Activated naive CD8-positive, alpha-beta T cell (primary cell): ENCODE data around the gene PWWP2B.

Source experiments
- H3K27ac Mint-ChIP-seq: one replicate; pipeline ENCODE4 v1.8.0; 2021; ENCODE audit warnings: mixed read lengths
- H3K27me3 Mint-ChIP-seq: one replicate; pipeline ENCODE4 v1.8.0; 2021; ENCODE audit warnings: mixed read lengths
- H3K36me3 Mint-ChIP-seq: one replicate; pipeline ENCODE4 v1.8.0; 2021; ENCODE audit warnings: mixed read lengths
- H3K4me1 Mint-ChIP-seq: one replicate; pipeline ENCODE4 v1.8.0; 2021; ENCODE audit warnings: low read depth, mixed read lengths
- H3K4me3 Mint-ChIP-seq: one replicate; pipeline ENCODE4 v1.8.0; 2021; ENCODE audit warnings: mild to moderate bottlenecking, mixed read lengths
- H3K9me3 Mint-ChIP-seq: one replicate; pipeline ENCODE4 v1.8.0; 2021; ENCODE audit warnings: low read depth, mixed read lengths

The PWWP2B gene

GRCh38 chr10:132402781-132403241 is 5.8 kb downstream of the PWWP2B start:
- Mint-ChIP-seq H3K36me3 (no peaks in the 10 kb centered on the region), H3K27me3 (no peaks in the 10 kb centered on the region), H3K4me1 (peaks cover 14% of the 10 kb centered on the region), H3K27ac (no peak overlapping the region), H3K4me3 (no peak overlapping the region), H3K9me3 (no peaks in the 10 kb centered on the region)

GRCh38 chr10:132403511-132404168 is 6.6 kb downstream of the PWWP2B start:
- Mint-ChIP-seq H3K27ac (no peak overlapping the region), H3K4me1 (peaks cover 13% of the 10 kb centered on the region), H3K27me3 (no peaks in the 10 kb centered on the region), H3K36me3 (no peaks in the 10 kb centered on the region), H3K9me3 (no peaks in the 10 kb centered on the region), H3K4me3 (no peak overlapping the region)

GRCh38 chr10:132404169-132404880 is 7.3 kb downstream of the PWWP2B start:
- Mint-ChIP-seq H3K27ac (no peak overlapping the region), H3K4me1 (peaks cover 13% of the 10 kb centered on the region), H3K27me3 (no peaks in the 10 kb centered on the region), H3K4me3 (no peak overlapping the region), H3K36me3 (no peaks in the 10 kb centered on the region), H3K9me3 (no peaks in the 10 kb centered on the region)

GRCh38 chr10:132404911-132405462 is 8.0 kb downstream of the PWWP2B start:
- no peaks in the 10 kb centered on the region for H3K27me3 Mint-ChIP-seq
- H3K27ac Mint-ChIP-seq, result no peak overlapping the region
- H3K36me3 Mint-ChIP-seq, result no peaks in the 10 kb centered on the region
- H3K4me3 Mint-ChIP-seq, result no peak overlapping the region
- peaks cover 12% of the 10 kb centered on the region for H3K4me1 Mint-ChIP-seq
- H3K9me3 Mint-ChIP-seq, result no peaks in the 10 kb centered on the region

- peaks cover 11% of the 10 kb centered on the region for H3K4me1 Mint-ChIP-seq
- no peak overlapping the region for H3K27ac Mint-ChIP-seq
- H3K9me3 Mint-ChIP-seq, result no peaks in the 10 kb centered on the region
- no peak overlapping the region for H3K4me3 Mint-ChIP-seq
- no peaks in the 10 kb centered on the region for H3K27me3 Mint-ChIP-seq
- H3K36me3 Mint-ChIP-seq, result no peaks in the 10 kb centered on the region
Measured at GRCh38 chr10:132405463-132405991, 8.5 kb downstream of the PWWP2B start.

GRCh38 chr10:132406181-132406580 is 9.2 kb downstream of the PWWP2B start:
- Mint-ChIP-seq H3K27ac (no peak overlapping the region), H3K4me3 (no peak overlapping the region), H3K9me3 (no peaks in the 10 kb centered on the region), H3K4me1 (peaks cover 9% of the 10 kb centered on the region), H3K27me3 (no peaks in the 10 kb centered on the region), H3K36me3 (no peaks in the 10 kb centered on the region)

- Mint-ChIP-seq H3K4me3 (no peak overlapping the region), H3K9me3 (no peaks in the 10 kb centered on the region), H3K27ac (no peak overlapping the region), H3K36me3 (no peaks in the 10 kb centered on the region), H3K4me1 (peaks cover 9% of the 10 kb centered on the region), H3K27me3 (no peaks in the 10 kb centered on the region)
Measured at GRCh38 chr10:132406750-132407149, 9.8 kb downstream of the PWWP2B start.

- H3K9me3 Mint-ChIP-seq, result no peaks in the 10 kb centered on the region
- peaks cover 9% of the 10 kb centered on the region for H3K4me1 Mint-ChIP-seq
- peak overlapping the region; percentile 38 for H3K4me3 Mint-ChIP-seq
- no peaks in the 10 kb centered on the region for H3K27me3 Mint-ChIP-seq
- no peaks in the 10 kb centered on the region for H3K36me3 Mint-ChIP-seq
- H3K27ac Mint-ChIP-seq, result no peak overlapping the region
Measured at GRCh38 chr10:132407243-132407746, 10.3 kb downstream of the PWWP2B start.

GRCh38 chr10:132407846-132408278 is 10.9 kb downstream of the PWWP2B start:
- H3K4me1 Mint-ChIP-seq, result peaks cover 9% of the 10 kb centered on the region
- no peaks in the 10 kb centered on the region for H3K27me3 Mint-ChIP-seq
- no peaks in the 10 kb centered on the region for H3K36me3 Mint-ChIP-seq
- H3K9me3 Mint-ChIP-seq, result no peaks in the 10 kb centered on the region
- peak overlapping the region; percentile 38 for H3K4me3 Mint-ChIP-seq
- no peak overlapping the region for H3K27ac Mint-ChIP-seq

GRCh38 chr10:132408367-132408781 is 11.4 kb downstream of the PWWP2B start:
- Mint-ChIP-seq H3K9me3 (no peaks in the 10 kb centered on the region), H3K36me3 (no peaks in the 10 kb centered on the region), H3K27me3 (no peaks in the 10 kb centered on the region), H3K4me1 (peaks cover 9% of the 10 kb centered on the region), H3K27ac (no peak overlapping the region), H3K4me3 (peak overlapping the region; percentile 30)

GRCh38 chr10:132408823-132409666 is 12.0 kb downstream of the PWWP2B start:
- no peak overlapping the region for H3K4me3 Mint-ChIP-seq
- H3K27ac Mint-ChIP-seq, result no peak overlapping the region
- H3K27me3 Mint-ChIP-seq, result no peaks in the 10 kb centered on the region
- peaks cover 9% of the 10 kb centered on the region for H3K4me1 Mint-ChIP-seq
- H3K36me3 Mint-ChIP-seq, result no peaks in the 10 kb centered on the region
- H3K9me3 Mint-ChIP-seq, result no peaks in the 10 kb centered on the region

GRCh38 chr10:132409667-132410028 is 12.6 kb downstream of the PWWP2B start:
- Mint-ChIP-seq H3K27ac (no peak overlapping the region), H3K4me1 (peaks cover 9% of the 10 kb centered on the region), H3K27me3 (no peaks in the 10 kb centered on the region), H3K4me3 (no peak overlapping the region), H3K9me3 (no peaks in the 10 kb centered on the region), H3K36me3 (no peaks in the 10 kb centered on the region)

GRCh38 chr10:132410056-132410778 is 13.2 kb downstream of the PWWP2B start:
- H3K27ac Mint-ChIP-seq, result no peak overlapping the region
- H3K9me3 Mint-ChIP-seq, result no peaks in the 10 kb centered on the region
- H3K4me1 Mint-ChIP-seq, result peaks cover 9% of the 10 kb centered on the region
- H3K36me3 Mint-ChIP-seq, result peaks cover 1% of the 10 kb centered on the region
- no peaks in the 10 kb centered on the region for H3K27me3 Mint-ChIP-seq
- H3K4me3 Mint-ChIP-seq, result no peak overlapping the region
